ENCODE results near the gene TEF. TPM values are rescaled to one million over a fixed set of nuclear protein-coding genes. Genes with fewer than 3 reads are reported as not detected.

TEF gene
- total RNA-seq = 10 to 100 TPM; 21.3 to 30.3 (median 24.8) TPM
- polyA plus RNA-seq = 10 to 100 TPM; 12.6 to 14.8 (median 14.4) TPM

GRCh38 chr22:41381329-41382097, at the start of gene TEF:
TSS of gene TEF (plus strand) at chr22:41381942. CDS start at chr22:41382045, 103 bp downstream.
- intact Hi-C loops (cut with DNase I) = loop anchor here (1.0 to 2.0 kb wide), 3 partner anchors 21 to 95 kb away; partner anchors contain the start of gene RANGAP1
- H3K27me3 ChIP-seq = no peaks in the 10 kb centered on the region
- H3K27ac ChIP-seq = peak within 1 kb of the TSS; percentile 90 to 99 (median 99)
- peak; percentile 100 for DNase-seq
- no peaks in the 10 kb centered on the region for H3K36me3 ChIP-seq
- TF ChIP-seq POLR2AphosphoS5 (IDR thresholded peaks at IDR 0.05) (peak; percentile 82 to 96 (median 88)), CTCF (IDR thresholded peaks at IDR 0.05) (no peak), POLR2A (IDR thresholded peaks at IDR 0.05) (peak; percentile 16 to 57), EP300 (IDR thresholded peaks at IDR 0.05) (peak in 2 of 4 donors; percentile 32 to 44)
- 0 to 1% methylated on average over 84 of the region's 84 CpGs for WGBS, 2 donors
- H3K4me3 ChIP-seq = peak within 1 kb of the TSS; percentile 62 to 90 (median 85)
- no peaks in the 10 kb centered on the region for H3K9me3 ChIP-seq
- peaks cover 0 to 36% (median 28%) of the 10 kb centered on the region in 4 donors for H3K4me1 ChIP-seq

- no peaks in the 10 kb centered on the region for H3K27me3 ChIP-seq
- H3K36me3 ChIP-seq = peaks cover 29 to 98% (median 44%) of the 10 kb centered on the region in 4 donors
- no peak overlapping the region for H3K27ac ChIP-seq
- no peaks in the 10 kb centered on the region for H3K4me1 ChIP-seq
- TF ChIP-seq POLR2AphosphoS5 (IDR thresholded peaks at IDR 0.05) (no peak), CTCF (IDR thresholded peaks at IDR 0.05) (no peak), EP300 (IDR thresholded peaks at IDR 0.05) (no peak), POLR2A (IDR thresholded peaks at IDR 0.05) (no peak)
- H3K4me3 ChIP-seq = no peak overlapping the region
- no peaks in the 10 kb centered on the region for H3K9me3 ChIP-seq
- no peak for DNase-seq
- intact Hi-C loops (cut with DNase I) = no loop called here
- WGBS, 2 donors = 91 to 93% methylated on average over 15 of the region's 15 CpGs
Measured at GRCh38 chr22:41332217-41332939, 49.4 kb upstream of the TEF start.

- Histone ChIP-seq H3K36me3 (peaks cover 18 to 94% (median 35%) of the 10 kb centered on the region in 4 donors), H3K27ac (no peak overlapping the region), H3K9me3 (no peaks in the 10 kb centered on the region), H3K4me1 (no peaks in the 10 kb centered on the region), H3K27me3 (no peaks in the 10 kb centered on the region), H3K4me3 (no peak overlapping the region)
- TF ChIP-seq POLR2A (IDR thresholded peaks at IDR 0.05) = no peak
- TF ChIP-seq EP300 (IDR thresholded peaks at IDR 0.05) = no peak
- TF ChIP-seq POLR2AphosphoS5 (IDR thresholded peaks at IDR 0.05) = no peak
- TF ChIP-seq CTCF (IDR thresholded peaks at IDR 0.05) = no peak
- DNase-seq = no peak
- intact Hi-C loops (cut with DNase I) = no loop called here
- 96 to 99% methylated on average over 3 of the region's 3 CpGs for WGBS, 2 donors
Measured at GRCh38 chr22:41333806-41334205, 47.9 kb upstream of the TEF start.

- H3K36me3 ChIP-seq = peaks cover 18 to 94% (median 37%) of the 10 kb centered on the region in 4 donors
- 97% methylated on average over 3 of the region's 3 CpGs for WGBS, 2 donors
- intact Hi-C loops (cut with DNase I) = no loop called here
Measured at GRCh38 chr22:41334215-41334614, 47.5 kb upstream of the TEF start.

More at GRCh38 chr22:41334215-41334614, 47.5 kb upstream of the TEF start:
- Histone ChIP-seq H3K27ac (no peak overlapping the region), H3K4me3 (no peak overlapping the region), H3K27me3 (no peaks in the 10 kb centered on the region), H3K4me1 (no peaks in the 10 kb centered on the region), H3K9me3 (no peaks in the 10 kb centered on the region)
- no peak for TF ChIP-seq CTCF (IDR thresholded peaks at IDR 0.05)
- TF ChIP-seq EP300 (IDR thresholded peaks at IDR 0.05) = no peak
- no peak for TF ChIP-seq POLR2A (IDR thresholded peaks at IDR 0.05)
- TF ChIP-seq POLR2AphosphoS5 (IDR thresholded peaks at IDR 0.05) = no peak
- DNase-seq = no peak

Measured in sigmoid colon (tissue), 7 donors.